SH-SY5Y (cell line): ENCODE data around the gene LGI4.

ENCODE experiments used
- GATA2 ChIP-seq: IDR thresholded peaks from 2 replicates; pipeline ENCODE4 v1.6.1; 2011; ENCODE audit warnings: mild to moderate bottlenecking, low read depth, low read length
- GATA3 ChIP-seq: IDR thresholded peaks from 2 replicates; pipeline ENCODE4 v1.6.1; 2011; ENCODE audit warnings: low read depth, mild to moderate bottlenecking, low read length, moderate library complexity

- TF ChIP-seq GATA2 (no peak), GATA3 (no peak)
Observed at GRCh38 chr19:35179830-35180229, 45.0 kb upstream of the LGI4 start.
